ENCODE measurements around the gene IFNGR2. TPM values are rescaled to one million over a fixed set of nuclear protein-coding genes. Genes with fewer than 3 reads are reported as not detected.

The IFNGR2 gene
- total RNA-seq, 1 donor from 2014 or later = 59.0 TPM

DNA sequence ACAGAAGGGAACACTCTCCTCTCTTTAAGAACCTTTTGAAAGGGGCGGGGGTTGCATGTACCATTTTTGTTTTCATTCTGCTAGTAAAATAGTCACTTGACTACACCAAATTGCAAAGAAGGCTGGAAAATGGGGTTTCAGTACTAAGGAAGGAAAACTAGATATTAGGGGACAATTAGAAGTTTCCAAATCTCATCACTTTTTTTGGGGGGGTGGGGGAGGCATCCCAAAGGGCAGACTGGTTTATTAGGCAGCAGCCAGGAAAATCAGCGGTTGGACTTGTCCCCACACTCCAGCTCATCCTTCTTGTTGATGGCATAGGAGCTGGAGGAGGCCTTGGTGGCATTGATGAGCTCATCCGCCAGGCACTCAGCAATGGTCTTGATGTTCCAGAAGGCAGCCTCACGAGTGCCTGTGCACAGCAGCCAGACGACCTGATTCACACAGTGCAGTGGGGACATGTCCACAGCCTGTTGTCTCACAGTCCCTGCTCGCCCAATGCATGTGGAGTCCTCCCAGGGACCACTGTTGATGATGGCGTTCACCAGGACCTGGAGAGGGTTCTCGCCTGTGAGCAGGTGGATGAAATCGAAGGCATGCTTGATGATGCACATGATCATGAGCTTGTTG, 78.2 kb downstream of the IFNGR2 start:
- DNase-seq (ENCODE audit: low spot score) = no peak

Other genes starting within 250 kb of the IFNGR2 start
- 55.2 TPM for gene IFNAR2, start 173.5 kb upstream of the IFNGR2 start, total RNA-seq
- gene IL10RB, start 137.0 kb upstream of the IFNGR2 start, total RNA-seq = 32.9 TPM
- gene IFNAR1, start 78.4 kb upstream of the IFNGR2 start, total RNA-seq = 48.7 TPM
- 84.5 TPM for gene TMEM50B, start 76.6 kb downstream of the IFNGR2 start, total RNA-seq
- gene DNAJC28, start 88.3 kb downstream of the IFNGR2 start, total RNA-seq = 1.2 TPM
- 103 TPM for gene GART, start 138.7 kb downstream of the IFNGR2 start, total RNA-seq
- gene SON, start 139.6 kb downstream of the IFNGR2 start, total RNA-seq = 390 TPM
- gene DONSON, start 185.3 kb downstream of the IFNGR2 start, total RNA-seq = 6.5 TPM
- gene CRYZL1, start 238.3 kb downstream of the IFNGR2 start, total RNA-seq = 54.0 TPM
- gene ITSN1, start 239.1 kb downstream of the IFNGR2 start, total RNA-seq = 52.5 TPM